OCI-LY7 (cell line): ENCODE measurements around the gene ERCC5.

Experiments
- CTCF ChIP-seq: fragments of 200-600 bp; sonication (generic); conservative IDR thresholded peaks from 2 replicates; pipeline ENCODE4 v1.5.1; 2014; ENCODE audit warnings: mild to moderate bottlenecking, antibody characterized with exemption, low read length, moderate library complexity, mixed read lengths
- EZH2phosphoT487 ChIP-seq: fragments of 200-600 bp; sonication (generic); IDR thresholded peaks from 2 replicates; pipeline ENCODE4 v1.6.1; 2018; ENCODE audit warnings: low read depth, borderline replicate concordance, mild to moderate bottlenecking, mixed run types, antibody characterized with exemption, low read length, moderate library complexity, mixed read lengths

DNA sequence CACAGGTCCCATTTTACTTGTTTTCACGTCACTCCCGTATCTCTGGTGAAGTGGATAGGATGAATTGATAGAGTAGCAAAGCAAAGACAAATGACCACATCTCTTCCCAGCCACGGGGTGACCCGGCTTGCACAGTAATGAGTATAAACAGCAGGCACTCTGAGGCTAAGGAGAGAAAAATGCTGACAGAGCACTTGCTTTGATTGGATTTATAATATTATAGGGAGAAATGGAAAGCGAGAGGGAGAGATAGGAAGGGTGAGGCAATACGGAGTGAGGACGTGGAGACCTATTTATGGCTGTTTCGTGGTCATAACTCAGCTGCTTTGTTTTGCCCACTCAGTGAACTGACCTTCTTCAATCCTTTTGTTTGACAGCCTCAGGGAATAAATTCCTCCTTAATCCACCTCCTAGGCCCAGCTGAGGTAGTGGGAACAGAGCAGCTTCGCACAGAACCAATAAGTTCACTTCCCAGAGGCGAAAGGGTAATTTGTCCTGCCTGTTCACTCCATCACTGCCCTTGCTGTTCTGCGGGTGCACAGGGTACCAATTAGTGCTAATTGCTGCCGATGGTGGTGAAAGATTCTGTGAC lies 68.6 kb downstream of the ERCC5 start:
- TF ChIP-seq CTCF, result no peak
- no peak for TF ChIP-seq EZH2phosphoT487
